ENCODE measurements around the gene LRRC37A3.
"Not testable (repeated sequence)": the region's sequence is repeated elsewhere in the genome, so short reads cannot be mapped to it uniquely, and the experiment has no call there.

The LRRC37A3 gene

GRCh38 chr17:64925244-64925643, 6.0 kb upstream of the LRRC37A3 start:
- not testable (repeated sequence) for DNase-seq

- DNase-seq: not testable (repeated sequence)
Measured at GRCh38 chr17:64923051-64923568, 3.8 kb upstream of the LRRC37A3 start.

GRCh38 chr17:64920419-64921172, 1.3 kb upstream of the LRRC37A3 start:
- no peak for DNase-seq

GRCh38 chr17:64920026-64920418, 744 bp upstream of the LRRC37A3 start:
- peak; percentile 45 for DNase-seq

GRCh38 chr17:64918842-64919288, 413 bp downstream of the LRRC37A3 start:
- not testable (repeated sequence) for DNase-seq

GRCh38 chr17:64917540-64917939, 1.7 kb downstream of the LRRC37A3 start:
- DNase-seq: not testable (repeated sequence)

GRCh38 chr17:64915244-64915643, 4.0 kb downstream of the LRRC37A3 start:
- DNase-seq: not testable (repeated sequence)

GRCh38 chr17:64910191-64910514, 9.1 kb downstream of the LRRC37A3 start:
- DNase-seq: not testable (repeated sequence)

- DNase-seq: not testable (repeated sequence)
Measured at GRCh38 chr17:64909511-64910190, 9.6 kb downstream of the LRRC37A3 start.

GRCh38 chr17:64904069-64904468, 15.2 kb downstream of the LRRC37A3 start:
- DNase-seq: not testable (repeated sequence)

- not testable (repeated sequence) for DNase-seq
Measured at GRCh38 chr17:64897136-64897535, 22.1 kb downstream of the LRRC37A3 start.

- not testable (repeated sequence) for DNase-seq
Measured at GRCh38 chr17:64874210-64874609, 45.1 kb downstream of the LRRC37A3 start.

- DNase-seq: peak; percentile 63
Measured at GRCh38 chr17:64847504-64848466, 71.5 kb downstream of the LRRC37A3 start.

GRCh38 chr17:64846892-64847291, 72.4 kb downstream of the LRRC37A3 start:
- DNase-seq: not testable (repeated sequence)

GRCh38 chr17:64843918-64844317, 75.4 kb downstream of the LRRC37A3 start:
- DNase-seq: not testable (repeated sequence)

GRCh38 chr17:64842900-64843299, 76.4 kb downstream of the LRRC37A3 start:
- DNase-seq: not testable (repeated sequence)

- DNase-seq: not testable (repeated sequence)
Measured at GRCh38 chr17:64840960-64841359, 78.3 kb downstream of the LRRC37A3 start.

- DNase-seq: not testable (repeated sequence)
Measured at GRCh38 chr17:64838513-64838912, 80.8 kb downstream of the LRRC37A3 start.

- peak; percentile 87 for DNase-seq
Measured at GRCh38 chr17:64837018-64837761, 82.1 kb downstream of the LRRC37A3 start.

GRCh38 chr17:64836623-64837017, 82.7 kb downstream of the LRRC37A3 start:
- peak; percentile 50 for DNase-seq

GRCh38 chr17:64834060-64834459, 85.2 kb downstream of the LRRC37A3 start:
- DNase-seq: not testable (repeated sequence)

- DNase-seq: not testable (repeated sequence)
Measured at GRCh38 chr17:64830631-64831040, 88.6 kb downstream of the LRRC37A3 start.
